ENCODE results near the gene WIZ.
"Not testable (repeated sequence)": the region's sequence is repeated elsewhere in the genome, so short reads cannot be mapped to it uniquely, and the experiment has no call there.

The WIZ gene

GRCh38 chr19:15428956-15429824 lies 20.6 kb downstream of the WIZ start:
- DNase-seq, result no peak

GRCh38 chr19:15427991-15428471 lies 21.7 kb downstream of the WIZ start:
- DNase-seq, result no peak

- no peak for DNase-seq
These were observed 22.4 kb downstream of the WIZ start for GRCh38 chr19:15427350-15427700.

DNA sequence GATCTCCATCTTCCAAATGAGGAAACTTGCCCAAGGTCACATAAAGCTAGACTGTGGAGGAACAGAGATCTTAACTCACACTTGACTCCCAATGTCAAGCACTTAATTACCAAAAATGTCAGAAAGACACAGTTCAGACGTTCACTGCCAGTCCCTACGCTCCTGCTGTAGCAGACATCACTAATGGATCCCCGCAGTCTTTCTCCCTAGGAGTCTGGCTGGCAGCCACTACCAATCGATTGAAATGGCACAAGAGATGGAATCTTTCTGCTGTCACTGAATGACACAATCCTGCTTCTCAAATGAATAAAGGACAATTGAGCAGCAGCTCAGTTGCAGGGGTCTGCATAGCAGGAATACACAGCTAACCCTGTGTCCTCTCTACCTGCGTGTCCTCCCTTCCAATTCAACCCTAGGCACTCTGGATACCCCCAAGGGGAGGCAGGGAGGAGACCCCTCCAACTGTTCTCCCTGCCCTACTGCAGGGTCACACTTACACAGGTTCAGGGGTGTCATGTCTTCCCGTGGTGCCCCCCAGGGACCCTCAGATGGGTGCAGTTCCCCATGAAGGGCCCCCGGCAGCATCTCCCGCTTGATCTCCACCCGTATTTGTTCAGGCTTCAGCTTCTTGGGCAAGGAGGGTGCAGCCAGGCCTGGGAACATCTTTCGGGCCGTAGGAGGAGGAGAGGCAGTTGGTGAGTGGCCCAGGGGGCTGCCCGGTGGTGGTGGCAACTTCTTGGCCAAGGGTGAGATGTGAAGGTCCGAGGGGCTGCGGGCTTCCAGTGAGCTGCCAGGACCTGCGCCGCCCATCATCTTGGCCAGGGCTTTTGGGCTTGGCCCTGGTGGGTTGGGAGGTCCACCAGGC lies 23.0 kb downstream of the WIZ start:
- peak; percentile 25 for DNase-seq

DNA sequence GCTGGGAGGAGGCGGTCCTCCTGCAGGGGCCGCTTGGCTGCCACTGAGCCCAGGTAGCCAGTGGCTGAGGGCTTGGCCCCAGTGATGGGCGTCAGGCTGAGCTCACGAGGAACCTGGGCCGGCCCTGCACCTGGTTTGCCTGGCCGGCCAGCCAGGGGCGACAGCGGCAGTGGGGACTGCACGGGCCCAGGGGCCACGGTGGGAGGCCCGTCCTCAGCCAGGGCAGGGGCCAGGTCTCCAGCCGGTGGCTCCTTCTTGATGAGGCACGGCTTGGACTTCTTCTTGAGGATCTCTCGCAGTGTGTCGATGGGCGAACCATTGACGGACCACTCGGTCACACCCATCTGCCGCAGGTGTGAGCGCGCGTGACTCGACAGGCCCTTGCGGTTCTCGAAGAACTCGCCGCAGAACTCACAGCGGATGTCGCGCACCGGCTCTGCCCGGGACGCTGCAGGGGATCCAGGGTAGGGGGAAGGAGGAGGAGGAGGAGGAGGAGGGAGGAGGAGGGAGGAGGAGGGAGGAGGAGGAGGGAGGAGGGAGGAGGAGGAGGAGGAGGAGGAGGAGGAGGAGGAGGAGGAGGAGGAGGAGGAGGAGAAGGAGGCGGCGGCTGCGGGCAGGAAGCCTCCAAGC lies 24.3 kb downstream of the WIZ start:
- no peak for DNase-seq

DNA sequence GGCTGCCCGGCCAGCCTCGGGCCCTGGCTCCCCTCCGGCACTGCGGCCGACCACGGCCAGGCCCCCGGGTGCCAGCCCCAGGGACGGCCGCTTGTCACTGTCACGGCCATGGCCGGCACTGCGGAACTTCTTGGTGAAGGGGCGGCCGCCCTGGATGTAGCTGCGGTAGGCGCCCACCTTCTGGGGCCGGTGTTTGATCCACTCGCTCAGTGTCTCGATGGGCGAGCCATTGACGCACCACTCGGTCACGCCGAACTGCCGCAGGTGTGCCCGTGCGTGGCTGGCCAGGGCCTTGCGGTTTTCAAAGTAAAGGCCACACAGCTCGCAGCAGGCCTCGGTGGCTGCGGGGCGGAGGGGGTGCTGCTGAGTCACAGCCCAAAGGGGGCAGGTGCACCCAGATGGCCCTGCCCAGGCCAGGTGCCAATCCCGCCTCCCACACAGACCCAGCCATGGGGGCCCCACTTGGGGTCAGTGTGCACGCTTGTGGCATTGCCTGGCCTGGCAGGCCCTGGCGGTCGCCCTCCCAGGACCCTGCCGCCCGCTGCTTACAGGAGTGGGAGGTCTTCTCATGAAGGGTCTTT lies 25.0 kb downstream of the WIZ start:
- no peak for DNase-seq

- no peak for DNase-seq
These were observed 25.6 kb downstream of the WIZ start for GRCh38 chr19:15424121-15424520.

DNA sequence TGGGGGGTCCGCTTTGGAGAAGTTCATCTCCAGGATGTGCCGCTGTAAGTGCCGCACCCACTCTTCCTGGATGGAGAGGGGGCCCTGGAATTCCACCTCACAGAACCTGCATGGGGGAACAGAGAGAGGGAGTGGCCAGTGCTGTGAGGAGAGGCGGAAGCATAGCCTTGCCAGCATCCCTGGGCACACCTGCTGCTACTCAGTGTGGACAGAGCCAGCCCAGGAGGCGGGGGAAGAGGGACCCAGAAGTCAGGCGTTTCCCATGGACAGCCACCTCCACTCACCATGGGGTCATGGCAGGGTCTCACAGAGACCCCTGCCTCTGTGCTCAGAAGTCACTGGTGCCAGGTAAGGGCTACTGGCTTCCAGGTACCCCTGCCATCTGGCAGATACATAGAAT lies 26.6 kb downstream of the WIZ start:
- DNase-seq, result no peak

- no peak for DNase-seq
These were observed 27.3 kb downstream of the WIZ start for GRCh38 chr19:15422296-15423075.

GRCh38 chr19:15421721-15422260 lies 28.0 kb downstream of the WIZ start:
- peak; percentile 62 for DNase-seq

DNA sequence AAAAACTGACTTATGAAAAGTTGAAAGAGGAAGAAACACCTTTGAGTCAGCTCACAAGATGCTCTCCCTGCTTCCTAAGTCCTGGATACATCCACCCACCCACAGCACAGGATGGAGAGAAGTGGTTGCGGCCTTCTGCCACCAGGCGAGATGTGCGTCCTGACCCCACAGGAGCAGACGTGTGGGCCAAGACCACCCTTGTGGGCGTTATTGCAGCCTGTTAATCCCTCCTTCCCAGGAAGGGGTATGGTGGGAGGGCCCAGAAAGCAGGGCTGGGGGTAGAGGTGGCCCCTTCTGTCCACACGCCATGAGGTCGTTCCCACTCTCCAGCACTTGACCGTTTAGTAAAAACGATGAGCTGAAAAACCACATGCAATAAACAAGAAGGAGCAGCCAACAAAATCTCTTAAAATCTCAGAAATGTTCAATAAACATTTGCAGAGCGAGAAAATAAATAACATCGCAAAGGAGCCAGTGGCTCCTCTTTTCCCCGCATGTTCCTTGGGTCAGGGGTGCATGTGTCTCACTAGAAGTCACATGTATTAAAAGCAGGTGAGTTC lies 28.5 kb downstream of the WIZ start:
- no peak for DNase-seq

DNA sequence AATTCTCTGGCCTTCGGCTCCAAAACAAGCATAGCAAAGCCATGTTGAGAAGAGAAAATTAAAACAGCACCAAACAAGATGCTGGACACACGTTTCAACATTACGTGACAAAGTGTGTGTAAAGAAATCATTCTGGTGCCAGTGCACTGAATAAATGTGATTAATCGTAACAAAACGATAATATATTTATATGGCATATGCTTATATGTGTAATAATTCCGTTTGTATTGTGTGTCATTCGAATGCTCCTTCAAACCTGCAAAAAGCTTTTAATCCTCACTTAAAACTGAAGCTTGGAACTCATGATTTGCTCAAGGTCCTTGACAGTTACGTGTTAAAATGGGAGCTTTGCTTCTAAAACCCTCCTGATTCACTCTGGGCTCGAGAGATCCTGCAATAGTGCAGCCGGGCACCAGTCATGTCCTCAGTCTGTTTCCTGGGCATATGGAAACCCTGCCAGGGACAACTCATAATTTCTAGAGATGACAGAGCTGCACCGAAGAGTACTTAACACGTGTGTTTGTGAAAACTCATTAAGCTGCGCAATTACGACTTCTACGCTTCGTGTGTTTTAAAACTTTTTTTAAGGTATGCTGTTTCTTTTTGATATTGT lies 30.2 kb downstream of the WIZ start:
- DNase-seq, result peak; percentile 41

DNA sequence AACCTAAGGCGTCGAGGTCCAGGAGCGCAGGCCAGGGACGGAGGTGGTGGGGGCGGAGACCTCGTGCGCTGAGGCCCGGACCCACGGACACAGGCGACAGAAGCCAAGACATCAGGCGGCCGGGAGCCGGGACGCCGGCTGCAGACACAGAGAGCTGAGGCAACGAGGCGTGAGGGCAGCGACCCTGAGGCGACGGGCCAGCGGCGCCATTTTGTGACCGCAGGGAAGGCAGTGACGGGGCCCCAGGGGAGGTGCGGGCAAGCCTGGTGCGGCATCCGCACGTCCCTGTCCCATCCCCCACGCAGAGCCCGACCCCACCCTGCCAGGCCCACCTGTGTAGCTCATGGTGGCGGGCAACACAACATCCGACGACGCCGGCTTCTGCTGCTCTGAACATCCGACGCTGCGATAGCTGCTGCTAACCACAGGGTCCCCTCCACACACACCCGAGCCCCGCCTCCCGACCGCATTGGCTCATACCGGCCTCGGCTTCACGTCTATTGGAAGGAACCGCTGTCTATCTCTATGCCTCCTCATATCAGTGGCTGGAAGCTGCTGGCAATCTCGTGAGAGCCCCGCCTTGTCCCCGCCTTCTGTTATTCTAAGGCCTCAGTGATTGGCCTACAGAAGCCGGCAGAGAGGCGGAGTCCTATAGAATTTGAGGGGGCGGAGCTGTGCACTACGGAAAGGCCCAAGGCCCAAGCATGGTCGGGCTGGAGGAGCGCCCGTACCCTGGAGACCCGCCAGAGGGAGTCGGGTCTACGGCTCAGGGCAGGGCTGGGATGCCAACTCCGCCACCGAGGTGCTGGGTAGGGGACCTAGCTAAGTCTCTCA lies 31.0 kb downstream of the WIZ start, which contains the start of gene AKAP8L:
Gene AKAP8L, minus strand, starts transcription at position 410 of the 834 bp plus-strand sequence. Its CDS starts 65 bp downstream, at position 345.
- DNase-seq, result peak; percentile 100

- DNase-seq, result peak; percentile 66
These were observed 31.6 kb downstream of the WIZ start for GRCh38 chr19:15418231-15418578.

DNA sequence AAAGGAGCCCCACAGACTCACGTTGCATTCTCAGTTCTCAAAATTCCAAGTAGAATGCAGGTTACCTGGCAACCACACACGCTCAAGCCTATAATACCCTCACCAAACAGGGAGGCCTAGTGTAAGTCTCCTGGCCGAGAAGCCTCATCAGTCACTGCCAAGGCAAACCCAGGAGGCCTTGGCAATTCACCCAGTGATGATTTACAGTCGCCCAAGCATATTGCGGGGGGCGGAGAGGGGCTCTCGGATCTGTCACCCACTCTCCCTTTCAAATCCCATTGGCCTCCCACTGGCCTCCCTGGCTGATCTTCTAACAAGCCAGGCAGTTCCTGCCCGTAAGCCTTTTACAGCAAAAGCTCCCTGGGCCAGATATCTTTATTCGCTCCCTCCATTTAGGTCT lies 32.1 kb downstream of the WIZ start:
- DNase-seq, result peak; percentile 74

DNA sequence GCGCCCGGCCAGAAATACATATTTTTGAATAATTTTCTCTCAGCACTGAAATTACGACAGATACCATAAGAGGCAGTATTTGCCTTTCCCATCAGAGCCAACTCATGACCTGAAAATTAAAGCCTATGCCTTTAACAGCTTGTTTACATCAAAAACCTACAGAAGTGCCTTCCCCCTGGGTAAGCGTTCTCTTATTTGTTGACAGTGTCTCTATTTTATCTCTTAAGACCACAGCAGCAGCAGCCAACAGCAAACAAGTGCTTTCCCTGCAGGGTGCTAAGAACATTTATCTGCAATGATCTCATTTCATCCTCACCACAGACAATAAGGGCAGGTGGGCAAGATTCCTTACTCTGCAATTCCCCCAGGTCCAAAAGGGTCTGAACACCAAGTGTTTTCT lies 36.9 kb downstream of the WIZ start:
- DNase-seq, result no peak

- DNase-seq, result not testable (repeated sequence)
These were observed 38.4 kb downstream of the WIZ start for GRCh38 chr19:15411351-15411750.

DNA sequence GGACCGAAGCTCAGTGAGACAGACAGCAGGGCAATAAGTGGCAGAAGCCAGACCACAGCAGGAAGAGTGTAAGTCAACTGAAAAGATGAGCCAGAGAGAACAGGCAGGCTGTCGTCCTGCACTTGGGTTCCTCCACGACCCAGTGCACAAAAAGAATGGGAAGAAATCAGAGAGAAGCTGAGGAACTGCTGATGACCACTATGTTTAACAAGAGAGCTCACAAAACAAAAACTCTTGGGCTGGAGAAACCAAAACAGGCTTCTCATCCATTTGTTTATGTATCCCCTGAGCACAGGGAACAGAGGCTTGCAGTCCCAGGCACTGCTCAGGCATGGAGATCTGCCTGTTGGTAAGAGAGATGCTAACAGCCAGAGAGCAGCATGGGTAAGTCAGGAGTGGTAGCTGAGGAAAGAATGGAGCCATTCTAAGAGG lies 45.0 kb downstream of the WIZ start:
- no peak for DNase-seq

DNA sequence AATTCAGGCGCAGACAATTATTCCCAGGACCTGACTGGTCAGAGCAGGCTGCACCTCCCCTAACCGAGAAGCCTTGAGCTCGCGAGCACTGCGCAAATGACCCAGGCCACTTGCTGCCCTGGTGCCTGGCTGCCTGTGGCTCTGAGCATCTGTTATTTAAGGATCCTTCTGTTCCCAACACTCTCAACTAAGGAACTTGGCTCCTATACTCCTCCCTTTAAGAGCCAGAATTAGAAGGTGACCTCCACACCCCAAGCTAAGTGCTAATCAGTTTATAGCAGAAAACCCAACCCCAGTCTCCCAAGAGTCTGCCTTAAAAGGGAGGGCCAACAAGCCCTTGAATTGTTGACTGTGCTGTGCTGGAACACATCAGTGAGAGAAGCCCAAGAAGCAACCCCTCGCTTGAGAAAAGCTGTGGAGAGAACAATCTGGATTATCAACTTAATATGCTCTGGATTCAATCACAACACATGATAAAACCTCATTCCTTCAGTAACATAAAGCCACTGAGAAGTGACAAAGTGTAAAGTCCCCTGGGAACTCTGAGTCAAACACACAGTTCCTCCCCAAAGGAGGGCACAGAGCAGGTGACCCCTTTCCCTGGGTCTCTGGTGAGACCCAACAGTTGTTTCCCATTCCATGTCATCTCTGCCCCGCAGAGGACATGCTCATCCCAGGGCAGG lies 45.5 kb downstream of the WIZ start:
- DNase-seq, result no peak

DNA sequence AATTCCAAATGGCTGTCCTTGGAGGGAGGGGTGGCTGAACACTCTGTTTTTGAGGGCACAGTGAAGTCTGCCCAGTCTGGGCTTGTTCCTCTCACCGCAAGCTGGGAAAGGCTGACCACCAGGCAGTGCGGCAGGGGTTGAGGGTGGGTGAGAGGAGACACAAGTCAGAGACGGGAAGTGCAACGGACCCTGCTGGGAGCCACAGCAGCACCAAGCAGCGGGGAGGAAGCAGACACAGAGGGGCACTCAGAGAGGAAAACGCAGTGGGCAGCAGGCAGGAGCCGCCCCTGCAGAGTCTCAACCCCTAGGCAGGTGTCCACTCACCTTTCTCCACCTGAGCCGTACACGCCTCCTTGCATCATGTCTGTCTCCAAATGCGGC lies 46.6 kb downstream of the WIZ start:
- DNase-seq, result no peak
